CD8-positive, alpha-beta memory T cell (primary cell): ENCODE results near the gene TOMM7. TPM values are rescaled to one million over a fixed set of nuclear protein-coding genes. Genes with fewer than 3 reads are reported as not detected.
"Not testable (repeated sequence)": the region's sequence is repeated elsewhere in the genome, so short reads cannot be mapped to it uniquely, and the experiment has no call there.

Experiments
- CTCF ChIA-PET: fragments of 350-600 bp; sonication (Branson Sonifier 250); formaldehyde crosslinking; loops from one replicate; lab custom pipeline; 2021; ENCODE audit warnings: antibody characterized with exemption; lab: Charles Lee
- POLR2A ChIA-PET: fragments of 350-600 bp; sonication (Branson Sonifier 250); formaldehyde crosslinking; loops from one replicate; lab custom pipeline; 2021; ENCODE audit warnings: antibody characterized with exemption; lab: Charles Lee
- DNase-seq, 5 donors: peaks; one replicate each; pipeline versions ENCODE4 v3.0.0 to v3.0.0-alpha.2; 2020 to 2022; ENCODE audit warnings: mixed read lengths in 1 of 5
- H3K27ac ChIP-seq: one replicate; pipeline ENCODE4 v1.7.0; 2013; ENCODE audit warnings: low read depth, mild to moderate bottlenecking, low read length, moderate library complexity
- H3K27me3 ChIP-seq: 2 replicates; pipeline ENCODE4 v1.7.0; 2013; ENCODE audit warnings: low read length, mild to moderate bottlenecking; ENCODE audit not compliant: insufficient read depth, poor library complexity, severe bottlenecking
- H3K36me3 ChIP-seq: 2 replicates; pipeline ENCODE4 v1.7.0; 2013; ENCODE audit warnings: mild to moderate bottlenecking, low read length, moderate library complexity; ENCODE audit not compliant: insufficient read depth
- H3K4me1 ChIP-seq: 2 replicates; pipeline ENCODE4 v1.7.0; 2013; ENCODE audit warnings: mild to moderate bottlenecking, low read length, moderate library complexity; ENCODE audit not compliant: insufficient read depth
- H3K4me3 ChIP-seq: 2 replicates; pipeline ENCODE4 v1.7.0; 2013; ENCODE audit warnings: mild to moderate bottlenecking, low read length
- H3K9me3 ChIP-seq: 2 replicates; pipeline ENCODE4 v1.7.0; 2013; ENCODE audit warnings: mild to moderate bottlenecking, low read length
- H3K27ac Mint-ChIP-seq, 8 donors: one replicate each; pipeline ENCODE4 v1.8.0; 2020 to 2021; ENCODE audit warnings: mixed read lengths in 8 of 8, mild to moderate bottlenecking in 6 of 8, inconsistent platforms in 3 of 8, moderate library complexity in 3 of 8
- H3K27me3 Mint-ChIP-seq, 2 donors: one replicate each; pipeline ENCODE4 v1.8.0; 2020 to 2021; ENCODE audit warnings: mixed read lengths in 2 of 2, mild to moderate bottlenecking in 1 of 2, moderate library complexity in 1 of 2
- H3K36me3 Mint-ChIP-seq, 3 donors: one replicate each; pipeline ENCODE4 v1.8.0; 2020 to 2021; ENCODE audit warnings: mixed read lengths in 3 of 3, inconsistent platforms in 1 of 3, mild to moderate bottlenecking in 1 of 3
- H3K4me1 Mint-ChIP-seq, 3 donors: one replicate each; pipeline ENCODE4 v1.8.0; 2020 to 2021; ENCODE audit warnings: mixed read lengths in 3 of 3, inconsistent platforms in 1 of 3, mild to moderate bottlenecking in 1 of 3
- H3K4me3 Mint-ChIP-seq, 7 donors: one replicate each; pipeline ENCODE4 v1.8.0; 2020 to 2021; ENCODE audit warnings: mixed read lengths in 7 of 7, mild to moderate bottlenecking in 6 of 7, moderate library complexity in 4 of 7, inconsistent platforms in 2 of 7
- H3K9me3 Mint-ChIP-seq, 5 donors: one replicate each; pipeline ENCODE4 v1.8.0; 2020 to 2022; ENCODE audit warnings: mixed read lengths in 5 of 5, mild to moderate bottlenecking in 3 of 5, moderate library complexity in 2 of 5, inconsistent platforms in 1 of 5
- polyA plus RNA-seq: library from polyadenylated mRNA; unstranded; fragments of 300-500 nt; fragmentation: Illumina TruSeq; gene quantifications from one replicate; pipeline ENCODE4 v1.2.3, GENCODE V29; 2021
- total RNA-seq, 2 experiments: library from RNA; stranded (reverse); gene quantifications; one replicate each; pipeline ENCODE4 v1.2.3, GENCODE V29; 2021

TOMM7 gene
- total and polyA plus RNA-seq, 3 experiments from 2014 or later = 299 to 409 (median 318) TPM

DNA sequence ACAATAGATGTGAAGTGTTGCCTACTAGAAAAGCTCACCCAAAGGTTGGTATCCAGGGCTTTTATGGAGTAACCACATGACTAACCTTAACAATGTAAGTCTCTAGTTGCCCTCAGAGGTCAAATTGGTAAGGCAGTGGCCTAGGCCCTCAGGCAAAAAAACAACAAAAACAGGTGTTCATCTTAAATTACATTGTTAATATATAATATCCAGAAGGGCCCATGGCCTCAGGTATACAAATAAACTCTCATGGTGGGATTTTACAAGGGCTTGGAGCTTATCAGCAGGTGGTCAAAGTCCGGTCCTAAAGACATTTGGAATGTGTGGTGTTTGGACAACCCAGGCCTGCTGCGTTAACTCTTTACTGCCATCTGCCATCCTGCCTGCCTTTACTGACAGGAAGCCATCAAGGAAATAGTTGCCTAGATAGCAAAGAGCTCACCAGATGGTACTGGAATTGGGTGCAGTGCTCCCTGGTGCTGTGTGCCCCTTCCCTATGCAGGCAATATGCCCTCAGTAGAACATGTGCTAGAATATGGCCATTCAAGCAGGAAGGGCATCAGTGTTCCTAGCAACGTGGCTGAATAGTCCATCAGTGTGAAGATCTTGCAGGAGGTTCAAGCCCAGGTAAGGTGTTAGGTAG lies 36.2 kb downstream of the TOMM7 start:
- no peak for DNase-seq
- POLR2A ChIA-PET = no interaction called here
- CTCF ChIA-PET = no interaction called here
- H3K4me1 Mint-ChIP-seq = no peaks in the 10 kb centered on the region
- H3K4me1 ChIP-seq = no peaks in the 10 kb centered on the region
- H3K9me3 ChIP-seq = no peaks in the 10 kb centered on the region
- no peak overlapping the region for H3K4me3 Mint-ChIP-seq
- H3K27me3 ChIP-seq = no peaks in the 10 kb centered on the region
- H3K36me3 Mint-ChIP-seq = no peaks in the 10 kb centered on the region
- peaks cover 3 to 12% of the 10 kb centered on the region in 2 donors for H3K27me3 Mint-ChIP-seq
- H3K27ac Mint-ChIP-seq = no peak overlapping the region
- H3K4me3 ChIP-seq = no peak overlapping the region
- H3K9me3 Mint-ChIP-seq = no peaks in the 10 kb centered on the region
- H3K36me3 ChIP-seq = no peaks in the 10 kb centered on the region
- no peak overlapping the region for H3K27ac ChIP-seq

DNA sequence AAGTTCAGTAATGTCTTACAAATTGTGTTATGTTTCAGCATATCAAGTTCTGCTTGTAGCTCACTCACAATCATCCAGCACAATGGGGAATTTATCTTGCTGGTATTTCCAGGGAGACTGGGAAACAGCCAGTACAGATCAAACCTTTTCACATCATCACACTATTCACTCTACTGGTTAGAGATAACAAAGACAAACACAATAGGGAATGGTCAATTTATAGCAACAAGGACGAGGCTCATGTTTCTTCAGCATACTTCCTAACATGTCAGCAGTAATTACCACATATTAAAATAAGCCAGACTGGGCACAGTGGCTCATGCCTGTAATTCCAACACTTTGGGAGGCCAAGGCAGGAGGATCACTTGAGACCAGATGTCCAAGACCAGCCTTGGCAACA lies 38.3 kb downstream of the TOMM7 start:
- no peaks in the 10 kb centered on the region for H3K36me3 ChIP-seq
- H3K9me3 Mint-ChIP-seq = no peaks in the 10 kb centered on the region
- no peaks in the 10 kb centered on the region for H3K36me3 Mint-ChIP-seq
- peaks cover 3 to 8% of the 10 kb centered on the region in 2 donors for H3K27me3 Mint-ChIP-seq
- H3K27ac Mint-ChIP-seq = peak overlapping the region in 1 of 8 donors; percentile 70
- H3K4me3 Mint-ChIP-seq = no peak overlapping the region
- POLR2A ChIA-PET = no interaction called here
- CTCF ChIA-PET = interaction anchor here (1.4 kb wide), 1 partner anchor 271 kb away, joined by 3 read pairs; no protein-coding TSS in a partner anchor
- H3K4me1 Mint-ChIP-seq = no peaks in the 10 kb centered on the region
- no peak overlapping the region for H3K27ac ChIP-seq
- no peak overlapping the region for H3K4me3 ChIP-seq
- H3K27me3 ChIP-seq = no peaks in the 10 kb centered on the region
- no peaks in the 10 kb centered on the region for H3K4me1 ChIP-seq
- no peaks in the 10 kb centered on the region for H3K9me3 ChIP-seq
- no peak for DNase-seq

DNA sequence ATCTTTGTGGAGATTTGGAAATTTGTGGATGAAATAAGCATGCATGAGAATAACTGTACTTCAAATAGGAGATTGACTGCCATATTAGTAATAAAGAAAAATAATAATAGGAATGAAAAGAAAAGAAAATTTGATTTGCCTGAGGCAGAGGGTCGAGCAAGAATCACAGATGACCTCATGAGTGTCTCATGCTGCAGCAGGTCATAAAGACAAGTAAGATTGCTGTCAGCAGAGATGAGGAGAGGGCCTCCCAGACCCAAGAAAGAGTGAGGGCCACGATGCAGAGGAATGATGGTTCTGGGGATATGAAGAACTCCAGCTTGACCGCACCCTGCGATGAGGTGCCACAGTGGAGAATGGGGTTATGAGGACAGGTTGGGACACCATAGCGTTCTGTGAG lies 39.2 kb downstream of the TOMM7 start:
- Histone ChIP-seq H3K27me3 (no peaks in the 10 kb centered on the region), H3K4me3 (no peak overlapping the region), H3K36me3 (no peaks in the 10 kb centered on the region), H3K27ac (no peak overlapping the region), H3K9me3 (no peaks in the 10 kb centered on the region), H3K4me1 (no peaks in the 10 kb centered on the region)
- ChIA-PET POLR2A (no interaction called here), CTCF (interaction anchor here (1.4 to 2.3 kb wide), 3 partner anchors 8 to 226 kb away, joined by 5 to 12 read pairs (median 7); no protein-coding TSS in a partner anchor)
- Mint-ChIP-seq H3K4me3 (no peak overlapping the region), H3K4me1 (no peaks in the 10 kb centered on the region), H3K9me3 (no peaks in the 10 kb centered on the region), H3K27me3 (peaks cover 2 to 8% of the 10 kb centered on the region in 2 donors), H3K27ac (no peak overlapping the region), H3K36me3 (no peaks in the 10 kb centered on the region)
- no peak for DNase-seq

DNA sequence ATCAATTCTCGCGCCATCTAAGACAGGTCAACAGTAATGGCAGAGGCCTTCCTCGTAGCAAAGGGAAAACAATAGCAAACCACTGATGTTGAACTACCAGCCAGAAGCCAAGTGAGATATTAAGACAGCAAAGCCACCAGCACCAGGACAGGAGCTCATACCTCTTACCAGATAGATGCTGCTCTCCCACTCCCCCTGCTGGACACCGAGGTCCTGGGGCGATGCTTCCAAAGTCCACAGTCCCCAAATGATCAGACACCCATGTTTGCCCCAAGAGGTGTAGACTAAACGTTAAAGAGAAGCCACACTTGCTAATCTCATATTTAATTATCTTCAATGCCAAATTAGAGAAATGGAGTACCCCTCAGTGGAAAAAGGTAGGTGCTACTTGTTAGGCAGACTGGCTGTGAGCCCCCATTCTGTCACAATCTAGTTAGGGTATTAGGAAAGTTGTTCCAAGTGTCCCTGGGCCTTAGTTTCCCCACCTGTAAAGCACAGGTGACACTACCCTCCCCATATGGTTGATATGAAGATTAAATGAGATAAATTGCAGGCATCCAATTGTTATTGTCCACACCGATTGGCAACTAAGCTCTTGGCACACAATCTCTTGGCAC lies 39.9 kb downstream of the TOMM7 start:
- Histone ChIP-seq H3K4me1 (no peaks in the 10 kb centered on the region), H3K27ac (no peak overlapping the region), H3K36me3 (no peaks in the 10 kb centered on the region), H3K9me3 (no peaks in the 10 kb centered on the region), H3K4me3 (no peak overlapping the region), H3K27me3 (no peaks in the 10 kb centered on the region)
- DNase-seq = peak; percentile 34 to 68 (median 42)
- no peaks in the 10 kb centered on the region for H3K9me3 Mint-ChIP-seq
- peaks cover 1 to 11% of the 10 kb centered on the region in 2 donors for H3K27me3 Mint-ChIP-seq
- H3K27ac Mint-ChIP-seq = peak overlapping the region in 1 of 8 donors; percentile 23
- ChIA-PET POLR2A (no interaction called here), CTCF (interaction anchor here (0.8 to 2.3 kb wide), 8 partner anchors 9 to 272 kb away, joined by 3 to 12 read pairs (median 6); no protein-coding TSS in a partner anchor)
- H3K36me3 Mint-ChIP-seq = no peaks in the 10 kb centered on the region
- H3K4me3 Mint-ChIP-seq = no peak overlapping the region
- H3K4me1 Mint-ChIP-seq = no peaks in the 10 kb centered on the region

DNA sequence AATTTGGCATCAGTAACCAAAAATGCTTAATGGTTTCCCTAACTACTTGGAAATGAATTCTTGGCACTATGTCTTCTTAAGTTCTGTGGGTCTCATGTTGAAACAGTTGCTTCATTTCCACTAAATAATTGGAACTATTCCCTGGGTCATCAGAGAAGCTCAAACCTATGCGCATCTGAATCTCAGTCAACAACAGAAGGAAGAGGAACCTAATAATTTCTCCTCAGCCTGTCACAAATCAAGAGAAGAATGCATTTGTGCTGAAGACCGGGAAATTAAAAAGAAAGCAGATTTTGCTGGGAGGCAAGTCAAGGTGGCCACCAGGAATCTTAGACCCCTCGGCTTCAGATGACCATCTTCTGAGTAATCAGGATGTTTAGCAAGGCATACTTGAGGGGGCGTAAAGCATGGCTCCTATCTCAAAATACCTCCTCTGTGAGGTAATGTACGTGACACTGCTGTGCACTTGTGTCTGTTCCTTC lies 41.4 kb downstream of the TOMM7 start:
- no peak overlapping the region for H3K4me3 Mint-ChIP-seq
- no peaks in the 10 kb centered on the region for H3K9me3 Mint-ChIP-seq
- H3K36me3 Mint-ChIP-seq = no peaks in the 10 kb centered on the region
- H3K27ac Mint-ChIP-seq = no peak overlapping the region
- peaks cover 3 to 21% of the 10 kb centered on the region in 2 donors for H3K27me3 Mint-ChIP-seq
- Histone ChIP-seq H3K27me3 (no peaks in the 10 kb centered on the region), H3K9me3 (no peaks in the 10 kb centered on the region), H3K4me3 (no peak overlapping the region), H3K36me3 (no peaks in the 10 kb centered on the region), H3K4me1 (no peaks in the 10 kb centered on the region), H3K27ac (no peak overlapping the region)
- H3K4me1 Mint-ChIP-seq = no peaks in the 10 kb centered on the region
- ChIA-PET POLR2A (no interaction called here), CTCF (interaction anchor here (1.3 to 2.3 kb wide), 4 partner anchors 8 to 273 kb away, joined by 3 to 7 read pairs (median 6); no protein-coding TSS in a partner anchor)
- DNase-seq = no peak

DNA sequence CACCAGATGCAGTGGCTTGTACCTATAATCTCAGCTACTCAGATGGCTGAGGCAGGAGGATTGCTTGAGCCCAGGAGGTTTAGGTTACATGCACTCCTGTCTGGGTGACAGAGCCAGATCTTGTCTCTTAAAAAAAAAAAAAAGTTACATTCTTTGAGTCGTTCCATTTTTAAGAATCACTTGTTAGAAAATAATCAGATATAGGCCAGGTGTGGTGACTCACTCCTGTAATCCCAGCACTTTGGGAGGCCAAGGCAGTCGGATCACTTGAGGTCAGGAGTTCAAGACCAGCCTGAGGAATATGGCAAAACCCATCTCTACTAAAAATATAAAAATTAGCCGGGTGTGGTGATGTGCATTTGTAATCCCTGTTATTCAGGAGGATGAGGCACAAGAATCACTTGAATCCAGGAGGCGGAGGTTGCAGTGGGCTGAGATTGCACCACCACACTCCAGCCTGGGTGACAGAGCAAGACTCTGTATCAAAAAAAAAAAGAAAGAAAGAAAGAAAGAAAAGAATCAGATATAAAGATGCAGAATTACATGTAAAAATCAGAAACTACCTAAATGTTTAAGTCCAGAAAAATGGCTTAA lies 42.8 kb downstream of the TOMM7 start:
- H3K27me3 ChIP-seq, DNase-seq, H3K9me3 ChIP-seq, H3K36me3 Mint-ChIP-seq, H3K27ac ChIP-seq, POLR2A ChIA-PET, H3K9me3 Mint-ChIP-seq, H3K4me1 ChIP-seq, H3K4me3 ChIP-seq, H3K4me3 Mint-ChIP-seq, H3K27ac Mint-ChIP-seq, H3K36me3 ChIP-seq, H3K4me1 Mint-ChIP-seq: not testable (repeated sequence)
- CTCF ChIA-PET = interaction anchor here (1.0 kb wide), 1 partner anchor 220 kb away, joined by 3 read pairs; no protein-coding TSS in a partner anchor
- peaks cover 7 to 28% of the 10 kb centered on the region in 2 donors for H3K27me3 Mint-ChIP-seq

DNA sequence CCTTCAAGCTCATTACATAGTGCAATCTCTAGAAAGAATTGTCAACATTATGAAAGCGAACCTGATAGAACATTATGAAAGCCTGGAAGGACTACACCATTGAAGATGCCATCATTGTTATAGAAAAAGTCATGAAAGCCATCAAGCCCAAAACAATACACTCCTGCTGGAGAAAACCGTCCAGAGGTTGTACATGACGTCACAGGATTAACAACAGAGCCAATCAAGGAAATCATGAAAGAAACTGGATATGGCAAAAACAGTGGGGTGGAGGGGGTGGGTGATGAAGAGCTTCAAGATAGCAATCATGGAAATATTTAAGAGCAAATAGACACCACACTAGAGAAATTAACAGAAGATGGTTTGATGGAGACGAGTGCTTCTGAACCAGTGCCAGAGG lies 45.7 kb downstream of the TOMM7 start:
- H3K9me3 ChIP-seq = no peaks in the 10 kb centered on the region
- H3K27me3 ChIP-seq = no peaks in the 10 kb centered on the region
- Mint-ChIP-seq H3K27me3 (peaks cover 6 to 37% of the 10 kb centered on the region in 2 donors), H3K36me3 (no peaks in the 10 kb centered on the region), H3K4me3 (no peak overlapping the region), H3K27ac (no peak overlapping the region), H3K4me1 (no peaks in the 10 kb centered on the region), H3K9me3 (no peaks in the 10 kb centered on the region)
- no peaks in the 10 kb centered on the region for H3K36me3 ChIP-seq
- no peaks in the 10 kb centered on the region for H3K4me1 ChIP-seq
- ChIA-PET CTCF (no interaction called here), POLR2A (no interaction called here)
- no peak for DNase-seq
- H3K27ac ChIP-seq = no peak overlapping the region
- no peak overlapping the region for H3K4me3 ChIP-seq

DNA sequence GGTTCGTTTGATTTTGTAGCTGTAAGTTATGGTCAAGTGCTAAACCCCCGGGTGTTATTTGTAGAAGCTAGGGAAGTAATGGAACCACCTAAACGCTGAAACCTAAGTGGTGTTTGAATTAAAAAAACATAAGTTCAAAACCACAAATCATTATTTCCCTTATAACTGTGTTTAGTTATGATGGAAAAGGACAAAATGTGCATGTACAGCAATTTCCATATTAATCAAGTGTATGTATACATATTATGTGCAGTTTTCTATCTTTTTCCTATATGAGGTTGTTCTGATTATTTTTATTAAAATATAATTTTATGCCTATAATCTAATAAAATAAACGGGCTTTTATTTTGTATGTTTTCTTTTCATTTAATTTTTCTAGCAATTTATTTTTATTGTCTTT lies 49.8 kb downstream of the TOMM7 start:
- no peaks in the 10 kb centered on the region for H3K36me3 Mint-ChIP-seq
- Histone ChIP-seq H3K27me3 (no peaks in the 10 kb centered on the region), H3K9me3 (no peaks in the 10 kb centered on the region), H3K27ac (no peak overlapping the region), H3K4me3 (no peak overlapping the region), H3K4me1 (no peaks in the 10 kb centered on the region), H3K36me3 (no peaks in the 10 kb centered on the region)
- no peak for DNase-seq
- ChIA-PET CTCF (interaction anchor here (1.4 kb wide), 1 partner anchor 9 kb away, joined by 6 read pairs; no protein-coding TSS in a partner anchor), POLR2A (no interaction called here)
- peaks cover 8 to 60% of the 10 kb centered on the region in 2 donors for H3K27me3 Mint-ChIP-seq
- H3K4me3 Mint-ChIP-seq = no peak overlapping the region
- no peaks in the 10 kb centered on the region for H3K9me3 Mint-ChIP-seq
- no peak overlapping the region for H3K27ac Mint-ChIP-seq
- H3K4me1 Mint-ChIP-seq = no peaks in the 10 kb centered on the region
